NCI-H146 (cell line): ENCODE data around the gene BUB1B.

Source experiments
- DNase-seq: peaks from one replicate; lab custom pipeline; 2025; lab: John Stamatoyannopoulos, UW

BUB1B gene

GRCh38 chr15:40255033-40255432 lies 94.2 kb downstream of the BUB1B start:
- no peak for DNase-seq

- no peak for DNase-seq
These were observed 95.9 kb downstream of the BUB1B start for GRCh38 chr15:40256638-40257235.

GRCh38 chr15:40257656-40258450 lies 97.0 kb downstream of the BUB1B start:
- no peak for DNase-seq

GRCh38 chr15:40258544-40258943 lies 97.7 kb downstream of the BUB1B start:
- no peak for DNase-seq

GRCh38 chr15:40259021-40259420 lies 98.2 kb downstream of the BUB1B start:
- no peak for DNase-seq

- DNase-seq: no peak
These were observed 102.3 kb downstream of the BUB1B start for GRCh38 chr15:40263024-40263754.

GRCh38 chr15:40264321-40265153 lies 103.7 kb downstream of the BUB1B start:
- no peak for DNase-seq

- no peak for DNase-seq
These were observed 104.5 kb downstream of the BUB1B start for GRCh38 chr15:40265355-40265754.

- DNase-seq: no peak
These were observed 105.0 kb downstream of the BUB1B start for GRCh38 chr15:40265875-40266274.

GRCh38 chr15:40266828-40267304 lies 106.0 kb downstream of the BUB1B start:
- DNase-seq: no peak

- DNase-seq: no peak
These were observed 106.8 kb downstream of the BUB1B start for GRCh38 chr15:40267670-40268069.

- DNase-seq: no peak
These were observed 108.7 kb downstream of the BUB1B start for GRCh38 chr15:40269604-40270003.

GRCh38 chr15:40270246-40270995 lies 109.6 kb downstream of the BUB1B start:
- DNase-seq: no peak
